ENCODE data around the gene CNTRL. TPM values are rescaled to one million over a fixed set of nuclear protein-coding genes. Genes with fewer than 3 reads are reported as not detected.

The CNTRL gene
- polyA plus RNA-seq, 1 of the 3 experiments (the other 2 are of a cell fraction): 3.6 TPM

- Histone ChIP-seq H2AFZ (ENCODE audit: low read depth) (no peak overlapping the region), H3K9me2 (no peaks in the 10 kb centered on the region), H3K27ac (ENCODE audit: low read depth in 2 of 2, low read length in 1 of 2) (no peak overlapping the region), H3K4me2 (no peak overlapping the region), H3K79me2 (ENCODE audit: insufficient read depth) (peaks cover 25% of the 10 kb centered on the region), H3K9ac (no peak overlapping the region), H3F3A (replicated peaks; ENCODE audit: insufficient read depth) (peaks cover 9% of the 10 kb centered on the region), H3K27me3 (ENCODE audit: insufficient read depth) (no peaks in the 10 kb centered on the region), H3K9me3 (no peaks in the 10 kb centered on the region), H3K4me3 (ENCODE audit: low read depth in 2 of 2, low read length in 1 of 2) (no peak overlapping the region), H4K20me1 (ENCODE audit: insufficient read depth) (peaks cover 18% of the 10 kb centered on the region), H3K4me1 (ENCODE audit: control insufficient read depth in 1 of 2, insufficient read depth in 2 of 2, low read depth in 1 of 2, low read length in 1 of 2) (peaks cover 0 to 20% of the 10 kb centered on the region in 2 experiments; a peak in 3 of 4 replicates), H3K36me3 (replicated peaks in 1 of 2; ENCODE audit: control insufficient read depth in 1 of 2, insufficient read depth in 2 of 2, low read length in 1 of 2) (no peaks in the 10 kb centered on the region)
- TF ChIP-seq, protein P1, sequence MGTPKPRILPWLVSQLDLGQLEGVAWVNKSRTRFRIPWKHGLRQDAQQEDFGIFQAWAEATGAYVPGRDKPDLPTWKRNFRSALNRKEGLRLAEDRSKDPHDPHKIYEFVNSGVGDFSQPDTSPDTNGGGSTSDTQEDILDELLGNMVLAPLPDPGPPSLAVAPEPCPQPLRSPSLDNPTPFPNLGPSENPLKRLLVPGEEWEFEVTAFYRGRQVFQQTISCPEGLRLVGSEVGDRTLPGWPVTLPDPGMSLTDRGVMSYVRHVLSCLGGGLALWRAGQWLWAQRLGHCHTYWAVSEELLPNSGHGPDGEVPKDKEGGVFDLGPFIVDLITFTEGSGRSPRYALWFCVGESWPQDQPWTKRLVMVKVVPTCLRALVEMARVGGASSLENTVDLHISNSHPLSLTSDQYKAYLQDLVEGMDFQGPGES (IDR thresholded peaks at IDR 0.05; ENCODE audit: low read depth, low read length): no peak
- TF ChIP-seq NRF1 (IDR thresholded peaks at IDR 0.05; ENCODE audit: low read depth, low read length) (no peak), MXI1 (IDR thresholded peaks at IDR 0.05; ENCODE audit: low read depth, low read length) (no peak), ELF1 (IDR thresholded peaks at IDR 0.05) (no peak), RCOR1 (IDR thresholded peaks at IDR 0.05; ENCODE audit: low read length) (no peak), POLR2AphosphoS5 (IDR thresholded peaks at IDR 0.05; ENCODE audit: low read depth, low read length) (no peak), SMC3 (IDR thresholded peaks at IDR 0.05; ENCODE audit: low read depth, low read length) (no peak), GABPA (IDR thresholded peaks at IDR 0.05; ENCODE audit: low read depth) (no peak), REST (IDR thresholded peaks at IDR 0.05; ENCODE audit: low read depth, low read length) (no peak), EZH2phosphoT487 (IDR thresholded peaks at IDR 0.05; ENCODE audit: borderline replicate concordance, low read depth) (no peak), MAX (IDR thresholded peaks at IDR 0.05; ENCODE audit: low read depth) (no peak), JUND (IDR thresholded peaks at IDR 0.05) (no peak), MEF2A (IDR thresholded peaks at IDR 0.05; ENCODE audit: borderline replicate concordance, low read depth) (no peak), RFX5 (IDR thresholded peaks at IDR 0.05; ENCODE audit: low read length) (no peak), TEAD4 (IDR thresholded peaks at IDR 0.05; ENCODE audit: borderline replicate concordance, insufficient read depth) (no peak), SIN3A (IDR thresholded peaks at IDR 0.05; ENCODE audit: borderline replicate concordance, low read depth, low read length) (no peak)
- TF ChIP-seq, protein P2, sequence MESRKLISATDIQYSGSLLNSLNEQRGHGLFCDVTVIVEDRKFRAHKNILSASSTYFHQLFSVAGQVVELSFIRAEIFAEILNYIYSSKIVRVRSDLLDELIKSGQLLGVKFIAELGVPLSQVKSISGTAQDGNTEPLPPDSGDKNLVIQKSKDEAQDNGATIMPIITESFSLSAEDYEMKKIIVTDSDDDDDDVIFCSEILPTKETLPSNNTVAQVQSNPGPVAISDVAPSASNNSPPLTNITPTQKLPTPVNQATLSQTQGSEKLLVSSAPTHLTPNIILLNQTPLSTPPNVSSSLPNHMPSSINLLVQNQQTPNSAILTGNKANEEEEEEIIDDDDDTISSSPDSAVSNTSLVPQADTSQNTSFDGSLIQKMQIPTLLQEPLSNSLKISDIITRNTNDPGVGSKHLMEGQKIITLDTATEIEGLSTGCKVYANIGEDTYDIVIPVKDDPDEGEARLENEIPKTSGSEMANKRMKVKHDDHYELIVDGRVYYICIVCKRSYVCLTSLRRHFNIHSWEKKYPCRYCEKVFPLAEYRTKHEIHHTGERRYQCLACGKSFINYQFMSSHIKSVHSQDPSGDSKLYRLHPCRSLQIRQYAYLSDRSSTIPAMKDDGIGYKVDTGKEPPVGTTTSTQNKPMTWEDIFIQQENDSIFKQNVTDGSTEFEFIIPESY (IDR thresholded peaks at IDR 0.05; ENCODE audit: borderline replicate concordance, low read depth): no peak
- TF ChIP-seq, protein P3, sequence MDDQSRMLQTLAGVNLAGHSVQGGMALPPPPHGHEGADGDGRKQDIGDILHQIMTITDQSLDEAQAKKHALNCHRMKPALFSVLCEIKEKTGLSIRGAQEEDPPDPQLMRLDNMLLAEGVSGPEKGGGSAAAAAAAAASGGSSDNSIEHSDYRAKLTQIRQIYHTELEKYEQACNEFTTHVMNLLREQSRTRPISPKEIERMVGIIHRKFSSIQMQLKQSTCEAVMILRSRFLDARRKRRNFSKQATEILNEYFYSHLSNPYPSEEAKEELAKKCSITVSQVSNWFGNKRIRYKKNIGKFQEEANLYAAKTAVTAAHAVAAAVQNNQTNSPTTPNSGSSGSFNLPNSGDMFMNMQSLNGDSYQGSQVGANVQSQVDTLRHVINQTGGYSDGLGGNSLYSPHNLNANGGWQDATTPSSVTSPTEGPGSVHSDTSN (IDR thresholded peaks at IDR 0.05): no peak
- ChIA-PET POLR2A (no interaction called here), CTCF (interaction anchor here (0.9 to 1.9 kb wide), 2 partner anchors 8 to 10 kb away, joined by 3 to 12 read pairs; no protein-coding TSS in a partner anchor)
- 69% methylated on average over 2 of the region's 2 CpGs for WGBS (ENCODE audit: low lambda C conversion rate)
- DNase-seq: no peak
These were observed 129.4 kb downstream of the CNTRL start for GRCh38 chr9:121204121-121204520.
